ENCODE data around the gene TFF1. TPM values are rescaled to one million over a fixed set of nuclear protein-coding genes. Genes with fewer than 3 reads are reported as not detected.

The TFF1 gene
- total and polyA plus RNA-seq, 2 of the 4 experiments (the other 2 are of a cell fraction), result not detected

DNA sequence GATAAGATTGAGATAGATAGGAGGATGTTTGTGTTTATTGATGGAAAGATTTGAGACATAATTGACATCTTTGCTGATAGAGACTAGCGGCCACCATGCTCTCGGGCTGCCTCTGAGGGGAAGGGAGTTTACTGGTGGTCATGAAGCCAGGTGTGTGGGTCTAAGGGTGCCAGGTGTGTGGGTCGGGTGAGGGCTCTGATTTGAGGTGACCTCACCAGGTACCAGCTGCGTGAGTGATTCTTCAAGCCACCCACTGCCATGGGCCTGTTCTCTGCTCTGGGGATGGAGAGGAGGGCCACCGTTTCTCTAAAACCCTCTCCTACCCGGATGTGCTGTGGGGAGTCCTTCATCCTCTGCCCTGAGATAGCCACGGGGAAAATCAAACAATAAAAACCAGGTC, 40.5 kb upstream of the TFF1 start:
- ChIA-PET CTCF (no interaction called here), POLR2A (ENCODE audit: unreplicated experiment) (no interaction called here)
- H3K14ac ChIP-seq (replicated peaks; ENCODE audit: low read depth, low read length), result no peak overlapping the region
- no peak overlapping the region for H2BK5ac ChIP-seq (ENCODE audit: low read depth, low read length, poor library complexity, severe bottlenecking)
- no peak for TF ChIP-seq MXI1 (IDR thresholded peaks at IDR 0.05; ENCODE audit: borderline replicate concordance, low read depth, low read length)
- TF ChIP-seq RAD21 (IDR thresholded peaks at IDR 0.05; ENCODE audit: low read length), result no peak
- TF ChIP-seq FOS (IDR thresholded peaks at IDR 0.05; ENCODE audit: low read depth, low read length), result no peak
- no peak for TF ChIP-seq CEBPB (IDR thresholded peaks at IDR 0.05; ENCODE audit: low read depth, low read length)
- TF ChIP-seq POLR2A (IDR thresholded peaks at IDR 0.05; ENCODE audit: low read depth, low read length), result no peak
- TF ChIP-seq, protein P1, sequence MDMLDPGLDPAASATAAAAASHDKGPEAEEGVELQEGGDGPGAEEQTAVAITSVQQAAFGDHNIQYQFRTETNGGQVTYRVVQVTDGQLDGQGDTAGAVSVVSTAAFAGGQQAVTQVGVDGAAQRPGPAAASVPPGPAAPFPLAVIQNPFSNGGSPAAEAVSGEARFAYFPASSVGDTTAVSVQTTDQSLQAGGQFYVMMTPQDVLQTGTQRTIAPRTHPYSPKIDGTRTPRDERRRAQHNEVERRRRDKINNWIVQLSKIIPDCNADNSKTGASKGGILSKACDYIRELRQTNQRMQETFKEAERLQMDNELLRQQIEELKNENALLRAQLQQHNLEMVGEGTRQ (IDR thresholded peaks at IDR 0.05; ENCODE audit: low read depth, low read length), result no peak
- no peak for TF ChIP-seq MAZ (IDR thresholded peaks at IDR 0.05; ENCODE audit: borderline replicate concordance, low read depth, low read length)
- TF ChIP-seq BHLHE40 (IDR thresholded peaks at IDR 0.05; ENCODE audit: low read depth, low read length), result no peak
- H3K9ac ChIP-seq (ENCODE audit: low read depth, low read length), result no peak overlapping the region
- H2AK9ac ChIP-seq (replicated peaks; ENCODE audit: low read depth, low read length, poor library complexity), result no peak overlapping the region
- no peak overlapping the region for H4K5ac ChIP-seq (ENCODE audit: low read depth, low read length)
- dilution Hi-C loops (cut with HindIII; ENCODE audit: low sequenced_read_pairs, unreplicated experiment) (no loop called here), intact Hi-C loops (cut with micrococcal nuclease) (no loop called here), in situ Hi-C loops (cut with MboI; ENCODE audit: low sequenced_read_pairs) (no loop called here)
- ATAC-seq (ENCODE audit: low read depth) (no peak), DNase-seq (no peak)
- H3K4me2 ChIP-seq (ENCODE audit: low read depth, low read length), result no peak overlapping the region
- no peak overlapping the region for H3K27ac ChIP-seq (ENCODE audit: insufficient read depth, low read length)
- no peak overlapping the region for H3K23ac ChIP-seq (ENCODE audit: low read depth, low read length)
- no peak overlapping the region for H3K18ac ChIP-seq (ENCODE audit: low read depth, low read length)
- WGBS, 2 experiments (ENCODE audit: extremely low coverage in 2 of 2, insufficient read length in 1 of 2), result no CpG with 5 or more reads among the region's 7 CpGs
- H2BK20ac ChIP-seq (ENCODE audit: low read depth, low read length), result no peak overlapping the region
- no TSS peak for BruUV-seq (replicated peaks)
- no peak overlapping the region for H3K56ac ChIP-seq (ENCODE audit: extremely low read depth, insufficient read depth, low read length)
- no peak overlapping the region for H4K8ac ChIP-seq (ENCODE audit: low read depth in 2 of 2, low read length in 2 of 2)
- H3K4ac ChIP-seq (ENCODE audit: low read depth, low read length), result no peak overlapping the region
- H3K4me3 ChIP-seq (ENCODE audit: insufficient read depth, low read depth, low read length), result no peak overlapping the region
- no peak overlapping the region for H2AFZ ChIP-seq (replicated peaks; ENCODE audit: low read length, poor library complexity)
- no peaks in the 10 kb centered on the region for H3K79me1 ChIP-seq (ENCODE audit: low read depth in 1 of 2, low read length in 2 of 2)
- H3K4me1 ChIP-seq (ENCODE audit: control insufficient read depth, insufficient read depth, low read length), result no peaks in the 10 kb centered on the region
- no peaks in the 10 kb centered on the region for H3K9me1 ChIP-seq (ENCODE audit: insufficient read depth, low read length)
- H4K91ac ChIP-seq (ENCODE audit: insufficient read depth, low read depth, low read length), result no peak overlapping the region
- H3K36me3 ChIP-seq (ENCODE audit: control insufficient read depth, insufficient read depth, low read length), result no peaks in the 10 kb centered on the region
- no peaks in the 10 kb centered on the region for H4K20me1 ChIP-seq (ENCODE audit: insufficient read depth, low read length)
- peaks cover 10% of the 10 kb centered on the region; the same call in 1 of the 2 replicates for H3K27me3 ChIP-seq (ENCODE audit: control insufficient read depth, insufficient read depth, low read length)
- H3K9me3 ChIP-seq (ENCODE audit: control insufficient read depth, insufficient read depth, low read length), result no peaks in the 10 kb centered on the region
- H2BK15ac ChIP-seq (ENCODE audit: low read depth, low read length), result no peak overlapping the region
- H2AK5ac ChIP-seq (ENCODE audit: low read depth, low read length), result no peak overlapping the region
- no peak overlapping the region for H2BK120ac ChIP-seq (ENCODE audit: low read depth, low read length)
